DND-41 (cell line): ENCODE data around the gene ALKBH2.
"Not testable (repeated sequence)": the region's sequence is repeated elsewhere in the genome, so short reads cannot be mapped to it uniquely, and the experiment has no call there.

Source experiments
- EZH2 ChIP-seq: IDR thresholded peaks from 3 replicates; pipeline ENCODE4 v1.6.1; 2012; ENCODE audit warnings: borderline replicate concordance, low read depth, mild to moderate bottlenecking, moderate library complexity, low read length, inconsistent platforms; ENCODE audit not compliant: severe bottlenecking
- TF ChIP-seq, protein P1 (sequence below): IDR thresholded peaks from 2 replicates; pipeline ENCODE4 v1.5.1; 2012; ENCODE audit warnings: borderline replicate concordance, low read length, moderate library complexity, mild to moderate bottlenecking; ENCODE audit not compliant: poor library complexity, severe bottlenecking; ENCODE audit errors: extremely low read depth

- TF ChIP-seq, protein P1, sequence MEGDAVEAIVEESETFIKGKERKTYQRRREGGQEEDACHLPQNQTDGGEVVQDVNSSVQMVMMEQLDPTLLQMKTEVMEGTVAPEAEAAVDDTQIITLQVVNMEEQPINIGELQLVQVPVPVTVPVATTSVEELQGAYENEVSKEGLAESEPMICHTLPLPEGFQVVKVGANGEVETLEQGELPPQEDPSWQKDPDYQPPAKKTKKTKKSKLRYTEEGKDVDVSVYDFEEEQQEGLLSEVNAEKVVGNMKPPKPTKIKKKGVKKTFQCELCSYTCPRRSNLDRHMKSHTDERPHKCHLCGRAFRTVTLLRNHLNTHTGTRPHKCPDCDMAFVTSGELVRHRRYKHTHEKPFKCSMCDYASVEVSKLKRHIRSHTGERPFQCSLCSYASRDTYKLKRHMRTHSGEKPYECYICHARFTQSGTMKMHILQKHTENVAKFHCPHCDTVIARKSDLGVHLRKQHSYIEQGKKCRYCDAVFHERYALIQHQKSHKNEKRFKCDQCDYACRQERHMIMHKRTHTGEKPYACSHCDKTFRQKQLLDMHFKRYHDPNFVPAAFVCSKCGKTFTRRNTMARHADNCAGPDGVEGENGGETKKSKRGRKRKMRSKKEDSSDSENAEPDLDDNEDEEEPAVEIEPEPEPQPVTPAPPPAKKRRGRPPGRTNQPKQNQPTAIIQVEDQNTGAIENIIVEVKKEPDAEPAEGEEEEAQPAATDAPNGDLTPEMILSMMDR: not testable (repeated sequence)
- TF ChIP-seq EZH2: not testable (repeated sequence)
These were observed 39.2 kb downstream of the ALKBH2 start for GRCh38 chr12:109054124-109054513.
